ENCODE measurements around the gene APOO.
"Not testable (repeated sequence)": the region's sequence is repeated elsewhere in the genome, so short reads cannot be mapped to it uniquely, and the experiment has no call there.

The APOO gene

GRCh38 chrX:23861215-23861896 lies 46.4 kb downstream of the APOO start:
- peaks cover 40% of the 10 kb centered on the region for H3K36me3 ChIP-seq (ENCODE audit: control insufficient read depth, insufficient read depth, low read length)
- H3K9ac ChIP-seq (ENCODE audit: low read length), result no peak overlapping the region
- no peaks in the 10 kb centered on the region for H3K4me1 ChIP-seq (ENCODE audit: control insufficient read depth, insufficient read depth, low read length)
- no peak overlapping the region for H3K27ac ChIP-seq (ENCODE audit: low read depth, low read length)
- H3K27me3 ChIP-seq (ENCODE audit: control insufficient read depth, insufficient read depth, low read length), result no peaks in the 10 kb centered on the region; the same call in 1 of the 2 replicates
- no peak overlapping the region for H3K4me3 ChIP-seq (ENCODE audit: low read depth, low read length)
- H3K9me3 ChIP-seq (ENCODE audit: control insufficient read depth, insufficient read depth, low read depth, low read length), result no peaks in the 10 kb centered on the region

GRCh38 chrX:23859238-23859637 lies 48.5 kb downstream of the APOO start:
- H3K9me3 ChIP-seq (ENCODE audit: control insufficient read depth, insufficient read depth, low read depth, low read length); H3K9ac ChIP-seq (ENCODE audit: low read length); H3K27me3 ChIP-seq (ENCODE audit: control insufficient read depth, insufficient read depth, low read length); H3K27ac ChIP-seq (ENCODE audit: low read depth, low read length); H3K4me3 ChIP-seq (ENCODE audit: low read depth, low read length); H3K4me1 ChIP-seq (ENCODE audit: control insufficient read depth, insufficient read depth, low read length): not testable (repeated sequence)
- peaks cover 34% of the 10 kb centered on the region for H3K36me3 ChIP-seq (ENCODE audit: control insufficient read depth, insufficient read depth, low read length)

- Histone ChIP-seq H3K27me3 (ENCODE audit: control insufficient read depth, insufficient read depth, low read length) (no peaks in the 10 kb centered on the region; the same call in 1 of the 2 replicates), H3K9ac (ENCODE audit: low read length) (no peak overlapping the region), H3K27ac (ENCODE audit: low read depth, low read length) (no peak overlapping the region), H3K4me3 (ENCODE audit: low read depth, low read length) (no peak overlapping the region), H3K9me3 (ENCODE audit: control insufficient read depth, insufficient read depth, low read depth, low read length) (no peaks in the 10 kb centered on the region), H3K36me3 (ENCODE audit: control insufficient read depth, insufficient read depth, low read length) (peaks cover 34% of the 10 kb centered on the region), H3K4me1 (ENCODE audit: control insufficient read depth, insufficient read depth, low read length) (no peaks in the 10 kb centered on the region)
Observed at GRCh38 chrX:23857935-23858334, 49.8 kb downstream of the APOO start.

- Histone ChIP-seq H3K4me3 (ENCODE audit: low read depth, low read length) (no peak overlapping the region), H3K4me1 (ENCODE audit: control insufficient read depth, insufficient read depth, low read length) (no peaks in the 10 kb centered on the region), H3K27ac (ENCODE audit: low read depth, low read length) (no peak overlapping the region), H3K9me3 (ENCODE audit: control insufficient read depth, insufficient read depth, low read depth, low read length) (no peaks in the 10 kb centered on the region), H3K9ac (ENCODE audit: low read length) (no peak overlapping the region), H3K36me3 (ENCODE audit: control insufficient read depth, insufficient read depth, low read length) (peaks cover 34% of the 10 kb centered on the region), H3K27me3 (ENCODE audit: control insufficient read depth, insufficient read depth, low read length) (no peaks in the 10 kb centered on the region; the same call in 1 of the 2 replicates)
Observed at GRCh38 chrX:23857363-23857762, 50.4 kb downstream of the APOO start.

- no peaks in the 10 kb centered on the region for H3K9me3 ChIP-seq (ENCODE audit: control insufficient read depth, insufficient read depth, low read depth, low read length)
- H3K4me1 ChIP-seq (ENCODE audit: control insufficient read depth, insufficient read depth, low read length), result no peaks in the 10 kb centered on the region
- H3K4me3 ChIP-seq (ENCODE audit: low read depth, low read length), result no peak overlapping the region
- H3K27me3 ChIP-seq (ENCODE audit: control insufficient read depth, insufficient read depth, low read length), result no peaks in the 10 kb centered on the region; the same call in 1 of the 2 replicates
- no peak overlapping the region for H3K27ac ChIP-seq (ENCODE audit: low read depth, low read length)
- H3K36me3 ChIP-seq (ENCODE audit: control insufficient read depth, insufficient read depth, low read length), result peaks cover 26% of the 10 kb centered on the region
- no peak overlapping the region for H3K9ac ChIP-seq (ENCODE audit: low read length)
Observed at GRCh38 chrX:23855569-23855968, 52.2 kb downstream of the APOO start.

GRCh38 chrX:23854945-23855344 lies 52.8 kb downstream of the APOO start:
- Histone ChIP-seq H3K36me3 (ENCODE audit: control insufficient read depth, insufficient read depth, low read length) (peaks cover 23% of the 10 kb centered on the region), H3K9ac (ENCODE audit: low read length) (no peak overlapping the region), H3K27me3 (ENCODE audit: control insufficient read depth, insufficient read depth, low read length) (no peaks in the 10 kb centered on the region; the same call in 1 of the 2 replicates), H3K9me3 (ENCODE audit: control insufficient read depth, insufficient read depth, low read depth, low read length) (no peaks in the 10 kb centered on the region), H3K4me1 (ENCODE audit: control insufficient read depth, insufficient read depth, low read length) (no peaks in the 10 kb centered on the region), H3K27ac (ENCODE audit: low read depth, low read length) (no peak overlapping the region), H3K4me3 (ENCODE audit: low read depth, low read length) (no peak overlapping the region)

GRCh38 chrX:23854122-23854521 lies 53.6 kb downstream of the APOO start:
- H3K27me3 ChIP-seq (ENCODE audit: control insufficient read depth, insufficient read depth, low read length), result no peaks in the 10 kb centered on the region; the same call in 1 of the 2 replicates
- no peak overlapping the region for H3K4me3 ChIP-seq (ENCODE audit: low read depth, low read length)
- H3K4me1 ChIP-seq (ENCODE audit: control insufficient read depth, insufficient read depth, low read length), result no peaks in the 10 kb centered on the region
- H3K27ac ChIP-seq (ENCODE audit: low read depth, low read length), result no peak overlapping the region
- no peaks in the 10 kb centered on the region for H3K9me3 ChIP-seq (ENCODE audit: control insufficient read depth, insufficient read depth, low read depth, low read length)
- peaks cover 20% of the 10 kb centered on the region for H3K36me3 ChIP-seq (ENCODE audit: control insufficient read depth, insufficient read depth, low read length)
- no peak overlapping the region for H3K9ac ChIP-seq (ENCODE audit: low read length)

- Histone ChIP-seq H3K9me3 (ENCODE audit: control insufficient read depth, insufficient read depth, low read depth, low read length) (no peaks in the 10 kb centered on the region), H3K4me3 (ENCODE audit: low read depth, low read length) (no peak overlapping the region), H3K27ac (ENCODE audit: low read depth, low read length) (no peak overlapping the region), H3K36me3 (ENCODE audit: control insufficient read depth, insufficient read depth, low read length) (peaks cover 2% of the 10 kb centered on the region), H3K9ac (ENCODE audit: low read length) (no peak overlapping the region), H3K27me3 (ENCODE audit: control insufficient read depth, insufficient read depth, low read length) (no peaks in the 10 kb centered on the region), H3K4me1 (ENCODE audit: control insufficient read depth, insufficient read depth, low read length) (no peaks in the 10 kb centered on the region)
Observed at GRCh38 chrX:23851544-23851943, 56.2 kb downstream of the APOO start.

- peaks cover 16% of the 10 kb centered on the region for H3K4me1 ChIP-seq (ENCODE audit: control insufficient read depth, insufficient read depth, low read length)
- H3K27ac ChIP-seq (ENCODE audit: low read depth, low read length), result no peak overlapping the region
- H3K36me3 ChIP-seq (ENCODE audit: control insufficient read depth, insufficient read depth, low read length), result peaks cover 1% of the 10 kb centered on the region; the same call in 1 of the 2 replicates
- H3K4me3 ChIP-seq (ENCODE audit: low read depth, low read length), result no peak overlapping the region
- no peaks in the 10 kb centered on the region; the same call in 1 of the 2 replicates for H3K27me3 ChIP-seq (ENCODE audit: control insufficient read depth, insufficient read depth, low read length)
- no peak overlapping the region for H3K9ac ChIP-seq (ENCODE audit: low read length)
- no peaks in the 10 kb centered on the region for H3K9me3 ChIP-seq (ENCODE audit: control insufficient read depth, insufficient read depth, low read depth, low read length)
Observed at GRCh38 chrX:23849241-23849640, 58.5 kb downstream of the APOO start.

GRCh38 chrX:23845351-23845817 lies 62.4 kb downstream of the APOO start:
- Histone ChIP-seq H3K36me3 (ENCODE audit: control insufficient read depth, insufficient read depth, low read length) (no peaks in the 10 kb centered on the region), H3K9me3 (ENCODE audit: control insufficient read depth, insufficient read depth, low read depth, low read length) (no peaks in the 10 kb centered on the region), H3K27me3 (ENCODE audit: control insufficient read depth, insufficient read depth, low read length) (no peaks in the 10 kb centered on the region; the same call in 1 of the 2 replicates), H3K9ac (ENCODE audit: low read length) (no peak overlapping the region), H3K4me1 (ENCODE audit: control insufficient read depth, insufficient read depth, low read length) (peaks cover 30% of the 10 kb centered on the region), H3K27ac (ENCODE audit: low read depth, low read length) (no peak overlapping the region), H3K4me3 (ENCODE audit: low read depth, low read length) (no peak overlapping the region)

GRCh38 chrX:23844502-23845138 lies 63.1 kb downstream of the APOO start:
- Histone ChIP-seq H3K4me1 (ENCODE audit: control insufficient read depth, insufficient read depth, low read length) (peaks cover 32% of the 10 kb centered on the region), H3K9me3 (ENCODE audit: control insufficient read depth, insufficient read depth, low read depth, low read length) (no peaks in the 10 kb centered on the region), H3K9ac (ENCODE audit: low read length) (no peak overlapping the region), H3K36me3 (ENCODE audit: control insufficient read depth, insufficient read depth, low read length) (no peaks in the 10 kb centered on the region), H3K4me3 (ENCODE audit: low read depth, low read length) (no peak overlapping the region), H3K27me3 (ENCODE audit: control insufficient read depth, insufficient read depth, low read length) (no peaks in the 10 kb centered on the region; the same call in 1 of the 2 replicates), H3K27ac (ENCODE audit: low read depth, low read length) (no peak overlapping the region)
